ENCODE results near the gene CDCA4. TPM values are rescaled to one million over a fixed set of nuclear protein-coding genes. Genes with fewer than 3 reads are reported as not detected.
A peak's percentile ranks its signal among the peaks of the same experiment; 100 is the strongest.

Gene CDCA4
- total and polyA plus RNA-seq, 2 donors: 10.7 to 28.5 TPM

GRCh38 chr14:105059925-105060565 lies 39.2 kb upstream of the CDCA4 start:
- Histone ChIP-seq H3K36me3 (ENCODE audit: control insufficient read depth in 2 of 2, insufficient read depth in 2 of 2, low read length in 1 of 2) (no peaks in the 10 kb centered on the region), H3K27me3 (ENCODE audit: control insufficient read depth in 2 of 2, insufficient read depth in 1 of 2, low read length in 1 of 2) (no peaks in the 10 kb centered on the region), H3K4me3 (ENCODE audit: low read length in 2 of 2) (no peak overlapping the region), H3K27ac (ENCODE audit: low read depth in 1 of 2, low read length in 1 of 2) (peak overlapping the region in 1 of 2 donors; percentile 67), H3K4me1 (ENCODE audit: control insufficient read depth in 2 of 2, insufficient read depth in 2 of 2, low read length in 2 of 2) (peaks cover 16 to 48% of the 10 kb centered on the region in 2 donors), H3K9me3 (ENCODE audit: control insufficient read depth in 2 of 2, insufficient read depth in 1 of 2, low read length in 1 of 2) (peaks cover 0 to 2% of the 10 kb centered on the region in 2 donors)
- WGBS: 81% methylated on average over 16 of the region's 16 CpGs
- DNase-seq (ENCODE audit: low read depth in 6 of 9, low spot score in 9 of 9): no peak

DNA sequence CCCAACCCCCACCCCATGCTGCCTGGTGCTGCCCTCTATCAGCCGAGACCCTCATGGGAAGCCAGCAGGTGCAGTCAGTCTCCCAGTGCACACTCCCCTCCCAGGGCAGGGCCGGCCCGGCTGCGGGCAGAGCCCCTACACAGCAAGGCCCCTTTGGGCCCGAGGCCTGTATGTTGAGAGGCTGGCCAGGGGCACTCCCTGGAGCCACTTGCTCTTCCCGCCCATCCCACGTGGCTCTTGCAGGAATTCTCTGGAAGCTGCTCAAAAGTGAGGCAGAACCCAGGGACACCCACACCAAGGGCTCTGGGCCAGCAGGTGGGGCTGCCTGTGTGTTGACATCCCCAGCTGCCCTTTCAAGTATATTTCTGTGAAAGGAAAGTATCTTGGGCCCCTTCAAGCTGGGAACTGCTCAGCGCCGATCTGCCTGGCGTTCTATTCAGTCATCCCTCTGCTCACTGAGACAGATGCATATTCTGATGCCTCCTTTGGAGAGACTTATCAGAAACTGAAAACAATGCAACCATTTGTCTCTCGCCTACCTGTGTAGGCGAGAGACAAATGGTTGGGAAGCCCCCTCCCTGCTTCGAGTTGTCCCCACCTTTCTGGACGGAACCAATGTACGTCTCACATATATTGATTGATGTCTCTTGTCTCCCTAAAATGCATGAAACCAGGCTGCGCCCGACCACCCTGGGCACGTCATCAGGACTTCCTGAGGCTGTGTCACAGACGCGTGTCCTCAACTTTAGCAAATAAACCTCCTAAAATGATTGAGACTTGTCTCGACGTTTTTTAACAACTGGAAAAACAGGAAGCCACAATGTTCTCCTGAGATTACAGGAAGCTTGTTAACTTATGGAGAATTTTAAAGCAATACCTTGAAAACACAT lies 38.4 kb upstream of the CDCA4 start:
- Histone ChIP-seq H3K4me3 (ENCODE audit: low read length in 2 of 2) (no peak overlapping the region), H3K27me3 (ENCODE audit: control insufficient read depth in 2 of 2, insufficient read depth in 1 of 2, low read length in 1 of 2) (no peaks in the 10 kb centered on the region), H3K36me3 (ENCODE audit: control insufficient read depth in 2 of 2, insufficient read depth in 2 of 2, low read length in 1 of 2) (no peaks in the 10 kb centered on the region), H3K4me1 (ENCODE audit: control insufficient read depth in 2 of 2, insufficient read depth in 2 of 2, low read length in 2 of 2) (peaks cover 16 to 43% of the 10 kb centered on the region in 2 donors), H3K9me3 (ENCODE audit: control insufficient read depth in 2 of 2, insufficient read depth in 1 of 2, low read length in 1 of 2) (peaks cover 0 to 2% of the 10 kb centered on the region in 2 donors), H3K27ac (ENCODE audit: low read depth in 1 of 2, low read length in 1 of 2) (peak overlapping the region; percentile 46 to 67)
- 47% methylated on average over 22 of the region's 22 CpGs for WGBS
- DNase-seq (ENCODE audit: low read depth in 6 of 9, low spot score in 9 of 9): peak in 2 of 9 donors; percentile 30 to 68

- 95% methylated on average over 14 of the region's 14 CpGs for WGBS
- peak overlapping the region in 1 of 2 donors; percentile 67 for H3K27ac ChIP-seq (ENCODE audit: low read depth in 1 of 2, low read length in 1 of 2)
- H3K4me1 ChIP-seq (ENCODE audit: control insufficient read depth in 2 of 2, insufficient read depth in 2 of 2, low read length in 2 of 2): peaks cover 16 to 43% of the 10 kb centered on the region in 2 donors
- no peaks in the 10 kb centered on the region for H3K36me3 ChIP-seq (ENCODE audit: control insufficient read depth in 2 of 2, insufficient read depth in 2 of 2, low read length in 1 of 2)
- DNase-seq (ENCODE audit: low read depth in 6 of 9, low spot score in 9 of 9): no peak
- H3K27me3 ChIP-seq (ENCODE audit: control insufficient read depth in 2 of 2, insufficient read depth in 1 of 2, low read length in 1 of 2): no peaks in the 10 kb centered on the region
- H3K9me3 ChIP-seq (ENCODE audit: control insufficient read depth in 2 of 2, insufficient read depth in 1 of 2, low read length in 1 of 2): peaks cover 0 to 2% of the 10 kb centered on the region in 2 donors
- H3K4me3 ChIP-seq (ENCODE audit: low read length in 2 of 2): no peak overlapping the region
Measured at GRCh38 chr14:105058521-105059034, 37.7 kb upstream of the CDCA4 start.

GRCh38 chr14:105056303-105056831 lies 35.5 kb upstream of the CDCA4 start:
- DNase-seq (ENCODE audit: low read depth in 6 of 9, low spot score in 9 of 9): no peak
- WGBS: 95% methylated on average over 22 of the region's 22 CpGs

GRCh38 chr14:105055736-105056302 lies 34.9 kb upstream of the CDCA4 start:
- no peaks in the 10 kb centered on the region for H3K27me3 ChIP-seq (ENCODE audit: control insufficient read depth in 2 of 2, insufficient read depth in 1 of 2, low read length in 1 of 2)
- WGBS: 93% methylated on average over 33 of the region's 33 CpGs
- no peaks in the 10 kb centered on the region for H3K36me3 ChIP-seq (ENCODE audit: control insufficient read depth in 2 of 2, insufficient read depth in 2 of 2, low read length in 1 of 2)
- no peaks in the 10 kb centered on the region for H3K9me3 ChIP-seq (ENCODE audit: control insufficient read depth in 2 of 2, insufficient read depth in 1 of 2, low read length in 1 of 2)
- no peak for DNase-seq (ENCODE audit: low read depth in 6 of 9, low spot score in 9 of 9)
- H3K4me3 ChIP-seq (ENCODE audit: low read length in 2 of 2): no peak overlapping the region
- no peak overlapping the region for H3K27ac ChIP-seq (ENCODE audit: low read depth in 1 of 2, low read length in 1 of 2)
- H3K4me1 ChIP-seq (ENCODE audit: control insufficient read depth in 2 of 2, insufficient read depth in 2 of 2, low read length in 2 of 2): peaks cover 6 to 24% of the 10 kb centered on the region in 2 donors

More at GRCh38 chr14:105056303-105056831, 35.5 kb upstream of the CDCA4 start:
- Histone ChIP-seq H3K36me3 (ENCODE audit: control insufficient read depth in 2 of 2, insufficient read depth in 2 of 2, low read length in 1 of 2) (no peaks in the 10 kb centered on the region), H3K9me3 (ENCODE audit: control insufficient read depth in 2 of 2, insufficient read depth in 1 of 2, low read length in 1 of 2) (no peaks in the 10 kb centered on the region), H3K27ac (ENCODE audit: low read depth in 1 of 2, low read length in 1 of 2) (no peak overlapping the region), H3K4me3 (ENCODE audit: low read length in 2 of 2) (no peak overlapping the region), H3K27me3 (ENCODE audit: control insufficient read depth in 2 of 2, insufficient read depth in 1 of 2, low read length in 1 of 2) (no peaks in the 10 kb centered on the region), H3K4me1 (ENCODE audit: control insufficient read depth in 2 of 2, insufficient read depth in 2 of 2, low read length in 2 of 2) (peaks cover 11 to 30% of the 10 kb centered on the region in 2 donors)

GRCh38 chr14:105055334-105055733 lies 34.5 kb upstream of the CDCA4 start:
- H3K4me1 ChIP-seq (ENCODE audit: control insufficient read depth in 2 of 2, insufficient read depth in 2 of 2, low read length in 2 of 2): peaks cover 6 to 20% of the 10 kb centered on the region in 2 donors
- no peak overlapping the region for H3K4me3 ChIP-seq (ENCODE audit: low read length in 2 of 2)
- H3K36me3 ChIP-seq (ENCODE audit: control insufficient read depth in 2 of 2, insufficient read depth in 2 of 2, low read length in 1 of 2): no peaks in the 10 kb centered on the region
- no peak overlapping the region for H3K27ac ChIP-seq (ENCODE audit: low read depth in 1 of 2, low read length in 1 of 2)
- no peaks in the 10 kb centered on the region for H3K9me3 ChIP-seq (ENCODE audit: control insufficient read depth in 2 of 2, insufficient read depth in 1 of 2, low read length in 1 of 2)
- no peaks in the 10 kb centered on the region for H3K27me3 ChIP-seq (ENCODE audit: control insufficient read depth in 2 of 2, insufficient read depth in 1 of 2, low read length in 1 of 2)
- WGBS: 93% methylated on average over 15 of the region's 15 CpGs
- no peak for DNase-seq (ENCODE audit: low read depth in 6 of 9, low spot score in 9 of 9)

GRCh38 chr14:105053996-105054395 lies 33.1 kb upstream of the CDCA4 start:
- Histone ChIP-seq H3K36me3 (ENCODE audit: control insufficient read depth in 2 of 2, insufficient read depth in 2 of 2, low read length in 1 of 2) (no peaks in the 10 kb centered on the region), H3K4me3 (ENCODE audit: low read length in 2 of 2) (no peak overlapping the region), H3K27me3 (ENCODE audit: control insufficient read depth in 2 of 2, insufficient read depth in 1 of 2, low read length in 1 of 2) (no peaks in the 10 kb centered on the region), H3K27ac (ENCODE audit: low read depth in 1 of 2, low read length in 1 of 2) (no peak overlapping the region), H3K9me3 (ENCODE audit: control insufficient read depth in 2 of 2, insufficient read depth in 1 of 2, low read length in 1 of 2) (no peaks in the 10 kb centered on the region), H3K4me1 (ENCODE audit: control insufficient read depth in 2 of 2, insufficient read depth in 2 of 2, low read length in 2 of 2) (peaks cover 0 to 6% of the 10 kb centered on the region in 2 donors)
- DNase-seq (ENCODE audit: low read depth in 6 of 9, low spot score in 9 of 9): no peak
- 96% methylated on average over 15 of the region's 15 CpGs for WGBS

DNA sequence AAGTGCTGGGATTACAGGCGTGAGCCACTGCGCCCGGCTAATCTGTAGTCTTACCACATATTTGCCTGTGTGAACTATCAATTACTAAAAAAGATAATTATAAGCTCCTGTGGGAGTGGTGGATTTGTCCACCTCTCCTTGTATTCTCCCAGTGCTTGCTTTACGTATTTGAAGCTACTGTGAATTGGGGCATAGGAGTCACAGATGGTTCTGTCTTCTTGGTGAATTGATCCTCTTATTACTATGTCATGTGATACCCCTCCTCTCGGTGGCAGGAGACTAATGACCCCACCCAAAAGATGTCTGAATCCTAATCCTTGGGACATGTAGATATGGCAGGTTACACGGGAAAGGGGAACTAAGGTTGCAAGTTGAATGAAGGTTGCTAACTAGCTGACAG lies 32.5 kb upstream of the CDCA4 start:
- H3K9me3 ChIP-seq (ENCODE audit: control insufficient read depth in 2 of 2, insufficient read depth in 1 of 2, low read length in 1 of 2): no peaks in the 10 kb centered on the region
- H3K27me3 ChIP-seq (ENCODE audit: control insufficient read depth in 2 of 2, insufficient read depth in 1 of 2, low read length in 1 of 2): no peaks in the 10 kb centered on the region
- H3K27ac ChIP-seq (ENCODE audit: low read depth in 1 of 2, low read length in 1 of 2): no peak overlapping the region
- no peak for DNase-seq (ENCODE audit: low read depth in 6 of 9, low spot score in 9 of 9)
- H3K36me3 ChIP-seq (ENCODE audit: control insufficient read depth in 2 of 2, insufficient read depth in 2 of 2, low read length in 1 of 2): no peaks in the 10 kb centered on the region
- peaks cover 0 to under 1% of the 10 kb centered on the region in 2 donors for H3K4me1 ChIP-seq (ENCODE audit: control insufficient read depth in 2 of 2, insufficient read depth in 2 of 2, low read length in 2 of 2)
- WGBS: 92% methylated on average over 6 of the region's 6 CpGs
- H3K4me3 ChIP-seq (ENCODE audit: low read length in 2 of 2): no peak overlapping the region
